Measurements from ENCODE around the gene PDE7B.

Gene PDE7B

GRCh38 chr6:136063096-136063495 is 211.6 kb downstream of the PDE7B start:
- no peak for DNase-seq

- DNase-seq = no peak
Observed at GRCh38 chr6:136066005-136066404, 214.5 kb downstream of the PDE7B start.

GRCh38 chr6:136067731-136068341 is 216.3 kb downstream of the PDE7B start:
- DNase-seq = no peak

GRCh38 chr6:136069119-136069518 is 217.6 kb downstream of the PDE7B start:
- DNase-seq = no peak

GRCh38 chr6:136070815-136071214 is 219.3 kb downstream of the PDE7B start:
- DNase-seq = no peak

GRCh38 chr6:136072691-136073090 is 221.2 kb downstream of the PDE7B start:
- no peak for DNase-seq

- DNase-seq = no peak
Observed at GRCh38 chr6:136073216-136073615, 221.7 kb downstream of the PDE7B start.

GRCh38 chr6:136076496-136076895 is 225.0 kb downstream of the PDE7B start:
- no peak for DNase-seq

GRCh38 chr6:136077834-136078576 is 226.5 kb downstream of the PDE7B start:
- DNase-seq = no peak

GRCh38 chr6:136079701-136080565 is 228.4 kb downstream of the PDE7B start:
- no peak for DNase-seq

- no peak for DNase-seq
Observed at GRCh38 chr6:136083540-136083939, 232.0 kb downstream of the PDE7B start.

GRCh38 chr6:136084403-136084802 is 232.9 kb downstream of the PDE7B start:
- no peak for DNase-seq

GRCh38 chr6:136085370-136086115 is 234.0 kb downstream of the PDE7B start:
- no peak for DNase-seq

GRCh38 chr6:136086686-136087085 is 235.2 kb downstream of the PDE7B start:
- DNase-seq = peak in 26 of 51 donors; percentile 1 to 57 (median 30)

- no peak for DNase-seq
Observed at GRCh38 chr6:136087986-136088385, 236.5 kb downstream of the PDE7B start.

- no peak for DNase-seq
Observed at GRCh38 chr6:136088693-136089092, 237.2 kb downstream of the PDE7B start.

- DNase-seq = no peak
Observed at GRCh38 chr6:136089876-136090275, 238.4 kb downstream of the PDE7B start.

- DNase-seq = no peak
Observed at GRCh38 chr6:136090929-136091328, 239.4 kb downstream of the PDE7B start.

GRCh38 chr6:136092897-136093296 is 241.4 kb downstream of the PDE7B start:
- no peak for DNase-seq

- no peak for DNase-seq
Observed at GRCh38 chr6:136093835-136094234, 242.3 kb downstream of the PDE7B start.

GRCh38 chr6:136094812-136095211 is 243.3 kb downstream of the PDE7B start:
- DNase-seq = no peak

- no peak for DNase-seq
Observed at GRCh38 chr6:136095986-136096385, 244.5 kb downstream of the PDE7B start.

All from hypothalamus (tissue), 51 donors.